ENCODE measurements around the gene MTO1. TPM values are rescaled to one million over a fixed set of nuclear protein-coding genes. Genes with fewer than 3 reads are reported as not detected.

Gene MTO1
- total RNA-seq, 2 donors from 2014 or later, result 24.7 to 28.1 TPM

Other genes with a start within 250 kb of the MTO1 start
- not detected for gene KHDC1L, start 236.2 kb upstream of the MTO1 start, total RNA-seq
- gene KHDC1, start 198.5 kb upstream of the MTO1 start, total RNA-seq, result 1 to 10 TPM; 2.1 to 4.1 TPM
- not detected for gene DPPA5, start 107.5 kb upstream of the MTO1 start, total RNA-seq
- gene KHDC3L, start 99.1 kb upstream of the MTO1 start, total RNA-seq, result not detected
- under 1 TPM in 1 of 2 donors, not detected in 1; 0.24 TPM for gene OOEP, start 91.8 kb upstream of the MTO1 start, total RNA-seq
- under 1 TPM; 0.80 to 0.86 TPM for gene DDX43, start 66.9 kb upstream of the MTO1 start, total RNA-seq
- 1 to 10 TPM; 2.0 to 2.2 TPM for gene CGAS, start 9.4 kb upstream of the MTO1 start, total RNA-seq
- 1,000 to 10,000 TPM; 5,040 to 5,332 TPM for gene EEF1A1, start 59.3 kb downstream of the MTO1 start, total RNA-seq
- 10 to 100 TPM in 1 of 2 donors, 1 to 10 TPM in 1; 9.1 to 12.7 TPM for gene SLC17A5, start 192.3 kb downstream of the MTO1 start, total RNA-seq
- 10 to 100 TPM; 10.5 to 26.4 TPM for gene CD109, start 234.5 kb downstream of the MTO1 start, total RNA-seq

Measured in left cardiac atrium (tissue), 2 donors.